GM12878 (cell line): ENCODE measurements around the gene TFAP2E. TPM values are rescaled to one million over a fixed set of nuclear protein-coding genes. Genes with fewer than 3 reads are reported as not detected.

Source experiments
- ATAC-seq: fragments of 200-7000 bp; cut with Tn5 transposase; 3 replicates; pipeline ENCODE4 v1.9.1; 2020; ENCODE audit warnings: mild to moderate bottlenecking, moderate library complexity
- BruUV-seq: library from RNA; stranded (reverse); fragments of 400-500 nt; replicated peaks from 2 replicates; lab custom pipeline; 2021; lab: Mats Ljungman, UMichigan
- CTCF ChIA-PET: fragments of 300-600 bp; sonication (Branson Sonifier 250); formaldehyde crosslinking; extraction: SDS; loops from one replicate; lab custom pipeline; 2021; ENCODE audit warnings: inconsistent platforms; lab: Yijun Ruan, JAX
- POLR2A ChIA-PET: fragments of 350-600 bp; formaldehyde crosslinking; extraction: SDS; loops from one replicate; lab custom pipeline; 2021; ENCODE audit warnings: inconsistent platforms; lab: Charles Lee
- RAD21 ChIA-PET: fragments of 300-600 bp; sonication (Branson Sonifier 250); formaldehyde crosslinking; loops from one replicate; lab custom pipeline; 2023; ENCODE audit warnings: antibody characterized with exemption; ENCODE audit not compliant: unreplicated experiment; lab: Charles Lee
- SMC1A ChIA-PET: fragments of 300-600 bp; sonication (Branson Sonifier 250); formaldehyde crosslinking; loops from one replicate; lab custom pipeline; 2023; ENCODE audit not compliant: unreplicated experiment, uncharacterized antibody; lab: Charles Lee
- DNase-seq: peaks from one replicate; pipeline ENCODE4 v3.0.0-alpha.2; 2011; ENCODE audit warnings: low read depth, low spot score
- FAIRE-seq: peaks from 3 replicates; lab custom pipeline; 2011; peaks lifted over from hg19 to GRCh38; lab: Jason Lieb, UNC
- H2AFZ ChIP-seq: 2 replicates; pipeline ENCODE4 v1.6.0; 2011; ENCODE audit warnings: low read depth, low read length, control low read depth; ENCODE audit not compliant: control insufficient read depth
- H3K27ac ChIP-seq: 2 replicates; pipeline ENCODE4 v1.5.1; 2011; ENCODE audit warnings: control low read depth; ENCODE audit not compliant: control insufficient read depth, insufficient read depth
- H3K27me3 ChIP-seq, 2 experiments: replicated peaks in 1 of 2; 2 replicates each; pipeline versions ENCODE4 v1.6.0 to v1.6.1; 2011; ENCODE audit warnings: low read length in 1 of 2; ENCODE audit not compliant: control insufficient read depth in 2 of 2, insufficient read depth in 2 of 2
- H3K36me3 ChIP-seq, 2 experiments: 2 replicates each; pipeline ENCODE4 v1.5.1; 2011; ENCODE audit warnings: low read length in 1 of 2; ENCODE audit not compliant: control insufficient read depth in 2 of 2, insufficient read depth in 2 of 2
- H3K4me1 ChIP-seq: 2 replicates; pipeline ENCODE4 v1.6.1; 2011; ENCODE audit warnings: mild to moderate bottlenecking, low read length, moderate library complexity, mixed read lengths; ENCODE audit not compliant: control insufficient read depth, insufficient read depth
- H3K4me2 ChIP-seq: 2 replicates; pipeline ENCODE4 v1.6.0; 2011; ENCODE audit warnings: control low read depth; ENCODE audit not compliant: control insufficient read depth, insufficient read depth
- H3K4me3 ChIP-seq: fragments of 200-600 bp; sonication (generic); 2 replicates; pipeline ENCODE4 v1.5.1; 2016
- H3K79me2 ChIP-seq: 2 replicates; pipeline ENCODE4 v1.6.0; 2011; ENCODE audit warnings: low read length; ENCODE audit not compliant: control insufficient read depth, insufficient read depth
- H3K9ac ChIP-seq: 2 replicates; pipeline ENCODE4 v1.8.0; 2011; ENCODE audit warnings: low read length, control low read depth, mixed read lengths; ENCODE audit not compliant: control insufficient read depth, insufficient read depth
- H3K9me3 ChIP-seq: replicated peaks from 3 replicates; pipeline ENCODE4 v1.5.1; 2011; ENCODE audit warnings: mild to moderate bottlenecking, low read length; ENCODE audit not compliant: control insufficient read depth, insufficient read depth
- H4K20me1 ChIP-seq: 2 replicates; pipeline ENCODE4 v1.6.0; 2011; ENCODE audit not compliant: control insufficient read depth, insufficient read depth
- BHLHE40 ChIP-seq, 2 experiments: fragments of 450-650 bp in 1 of 2; IDR thresholded peaks; 2 replicates each; pipeline ENCODE4 v1.6.1; 2011 to 2017; ENCODE audit warnings: low read depth in 2 of 2, borderline replicate concordance in 1 of 2, improper control_type of control experiment in 1 of 2, low read length in 1 of 2, mild to moderate bottlenecking in 1 of 2
- BRCA1 ChIP-seq: IDR thresholded peaks from 2 replicates; pipeline ENCODE4 v1.6.1; 2011; ENCODE audit warnings: low read depth, low read length, improper control_type of control experiment
- NFYA ChIP-seq: IDR thresholded peaks from 2 replicates; pipeline ENCODE4 v1.6.1; 2011; ENCODE audit warnings: low read depth, mild to moderate bottlenecking, low read length, improper control_type of control experiment, borderline replicate concordance
- NR2F1 ChIP-seq: fragments of 450-650 bp; conservative IDR thresholded peaks from 2 replicates; pipeline ENCODE4 v1.6.1; 2017; ENCODE audit warnings: mild to moderate bottlenecking
- SRF ChIP-seq, 2 experiments: IDR thresholded peaks; 2 replicates each; pipeline ENCODE4 v1.6.1; 2011; ENCODE audit warnings: low read depth in 2 of 2, low read length in 2 of 2, mild to moderate bottlenecking in 1 of 2, moderate library complexity in 1 of 2
- WGBS: methylation state at CpG from one replicate; pipeline ENCODE4 v1.1.6; 2016; ENCODE audit warnings: low lambda C conversion rate; ENCODE audit not compliant: insufficient replicate concordance, insufficient coverage; ENCODE audit errors: missing lambda C conversion rate; 5-methylcytosine and 5-hydroxymethylcytosine counted together
- in situ Hi-C: fragments of 300-500 bp; cut with MboI; formaldehyde crosslinking; loops from 9 replicates; pipeline ENCODE4 v1.14.3; 2018; ENCODE audit warnings: mixed read lengths
- intact Hi-C: fragments of 100-400 bp; cut with micrococcal nuclease; formaldehyde crosslinking; loops from one replicate; pipeline ENCODE4 v1.14.2; 2022; ENCODE audit not compliant: unreplicated experiment
- polyA plus RNA-seq, 11 experiments: library from polyadenylated mRNA; depleted of rRNA in 4 of 11; unstranded in 6 of 11; stranded (reverse) in 5 of 11; fragments of >200 nt; fragmentation: Nextera tagmentation in 4 of 11; fragmentation: Illumina TruSeq in 1 of 11; extraction: Ambion mirVana in 4 of 11; extraction: Trizol in 1 of 11; gene quantifications; 1 replicate in 1 of 11; 2 replicates in 10 of 11; pipeline versions ENCODE4 v1.2.1 to v1.2.3, GENCODE V29; 2011 to 2016; ENCODE audit warnings: inconsistent platforms in 2 of 11, missing spikeins in 2 of 11, low read depth in 1 of 11
- total RNA-seq, 4 experiments: library from RNA; depleted of rRNA in 3 of 4; stranded (reverse); fragments of >200 nt in 3 of 4; fragmentation: Illumina TruSeq in 1 of 4; extraction: Trizol in 1 of 4; gene quantifications; 2 replicates each; pipeline versions ENCODE4 v1.2.1 to v1.2.3, GENCODE V29; 2013 to 2021
- TF ChIP-seq, protein P1 (sequence below): fragments of 450-650 bp; conservative IDR thresholded peaks from 2 replicates; pipeline ENCODE4 v1.6.1; 2017; ENCODE audit warnings: mild to moderate bottlenecking, moderate library complexity

TFAP2E gene
- total and polyA plus RNA-seq, 10 of the 15 experiments (the other 5 are each of a cell fraction or from before 2014, with no cell fraction given): 0.10 to 1.1 (median 0.43) TPM

DNA sequence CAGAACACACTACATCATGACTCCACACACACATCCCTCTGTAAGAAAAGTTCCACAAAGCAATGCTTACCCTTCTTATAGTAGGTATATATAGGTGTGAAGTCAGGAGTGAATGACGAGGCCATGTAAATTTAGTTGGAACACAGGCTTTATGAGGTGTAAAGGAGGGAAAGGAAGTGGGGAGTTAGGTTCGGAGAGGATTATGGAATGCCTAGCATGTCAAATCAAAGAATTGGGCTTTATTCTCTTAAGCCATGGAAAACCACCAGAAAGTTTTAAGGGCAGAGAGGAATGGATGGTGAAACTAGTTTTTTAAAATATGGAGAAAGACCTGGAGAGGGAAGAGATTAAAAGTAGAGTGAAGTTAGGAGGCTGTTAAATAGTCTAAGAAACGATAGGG lies 26.3 kb downstream of the TFAP2E start:
- SMC1A ChIA-PET: interaction anchor here (1.0 kb wide), 1 partner anchor 117 kb away, joined by 3 read pairs; no protein-coding TSS in a partner anchor
- intact Hi-C loops: no loop called here
- no TSS peak for BruUV-seq

More for the DNA sequence above, 26.3 kb downstream of the TFAP2E start:
- FAIRE-seq: no peak
- CTCF ChIA-PET: interaction anchor here (0.8 kb wide), 1 partner anchor 116 kb away, joined by 4 read pairs; no protein-coding TSS in a partner anchor
- in situ Hi-C loops: no loop called here
- H3K4me2 ChIP-seq: no peak overlapping the region
- no peaks in the 10 kb centered on the region for H3K9me3 ChIP-seq
- no peak overlapping the region for H2AFZ ChIP-seq
- 92% methylated on average over 3 of the region's 3 CpGs for WGBS
- H3K27ac ChIP-seq: no peak overlapping the region
- no peaks in the 10 kb centered on the region for H3K4me1 ChIP-seq
- RAD21 ChIA-PET: interaction anchor here (1.3 kb wide), 1 partner anchor 116 kb away, joined by 3 read pairs; no protein-coding TSS in a partner anchor
- ATAC-seq: no peak
- no peak overlapping the region for H3K9ac ChIP-seq
- POLR2A ChIA-PET: interaction anchor here (0.6 kb wide), 1 partner anchor 144 kb away, joined by 4 read pairs; no protein-coding TSS in a partner anchor
- H3K79me2 ChIP-seq: no peaks in the 10 kb centered on the region
- H3K4me3 ChIP-seq: no peak overlapping the region
- TF ChIP-seq NFYA: no peak
- TF ChIP-seq, protein P1, sequence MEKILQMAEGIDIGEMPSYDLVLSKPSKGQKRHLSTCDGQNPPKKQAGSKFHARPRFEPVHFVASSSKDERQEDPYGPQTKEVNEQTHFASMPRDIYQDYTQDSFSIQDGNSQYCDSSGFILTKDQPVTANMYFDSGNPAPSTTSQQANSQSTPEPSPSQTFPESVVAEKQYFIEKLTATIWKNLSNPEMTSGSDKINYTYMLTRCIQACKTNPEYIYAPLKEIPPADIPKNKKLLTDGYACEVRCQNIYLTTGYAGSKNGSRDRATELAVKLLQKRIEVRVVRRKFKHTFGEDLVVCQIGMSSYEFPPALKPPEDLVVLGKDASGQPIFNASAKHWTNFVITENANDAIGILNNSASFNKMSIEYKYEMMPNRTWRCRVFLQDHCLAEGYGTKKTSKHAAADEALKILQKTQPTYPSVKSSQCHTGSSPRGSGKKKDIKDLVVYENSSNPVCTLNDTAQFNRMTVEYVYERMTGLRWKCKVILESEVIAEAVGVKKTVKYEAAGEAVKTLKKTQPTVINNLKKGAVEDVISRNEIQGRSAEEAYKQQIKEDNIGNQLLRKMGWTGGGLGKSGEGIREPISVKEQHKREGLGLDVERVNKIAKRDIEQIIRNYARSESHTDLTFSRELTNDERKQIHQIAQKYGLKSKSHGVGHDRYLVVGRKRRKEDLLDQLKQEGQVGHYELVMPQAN: no peak
- no peak for TF ChIP-seq NR2F1
- no peak for TF ChIP-seq BHLHE40 (IDR thresholded peaks at IDR 0.05; ENCODE audit: borderline replicate concordance in 1 of 2, low read depth in 2 of 2, low read length in 1 of 2)
- no peak for TF ChIP-seq BRCA1
- TF ChIP-seq SRF (IDR thresholded peaks at IDR 0.05; ENCODE audit: low read depth in 2 of 2, low read length in 2 of 2): no peak
- peaks cover 9 to 28% of the 10 kb centered on the region in 2 experiments; a peak in 3 of 4 replicates for H3K36me3 ChIP-seq
- no peaks in the 10 kb centered on the region for H3K27me3 ChIP-seq
- H4K20me1 ChIP-seq: no peaks in the 10 kb centered on the region
- no peak for DNase-seq
